ENCODE results near the gene SAPCD1.

GRCh38 chr6:31771992-31772358, 9.5 kb downstream of the SAPCD1 start:
- TF ChIP-seq POLR2A (IDR thresholded peaks at IDR 0.05; ENCODE audit: low read depth, low read length) (no peak), POLR2AphosphoS5 (IDR thresholded peaks at IDR 0.05; ENCODE audit: low read depth, low read length) (no peak), SPI1 (IDR thresholded peaks at IDR 0.05; ENCODE audit: low read depth, low read length) (no peak), PAX5 (IDR thresholded peaks at IDR 0.05; ENCODE audit: insufficient read depth, low read length, severe bottlenecking) (no peak), TAF1 (IDR thresholded peaks at IDR 0.05; ENCODE audit: low read depth, low read length) (no peak), POU2F2 (IDR thresholded peaks at IDR 0.05; ENCODE audit: low read depth, low read length) (no peak)

Measured in GM12891 (cell line).